ENCODE data around the gene MCM3AP.
"Not testable (repeated sequence)": the region's sequence is repeated elsewhere in the genome, so short reads cannot be mapped to it uniquely, and the experiment has no call there.

Gene MCM3AP

DNA sequence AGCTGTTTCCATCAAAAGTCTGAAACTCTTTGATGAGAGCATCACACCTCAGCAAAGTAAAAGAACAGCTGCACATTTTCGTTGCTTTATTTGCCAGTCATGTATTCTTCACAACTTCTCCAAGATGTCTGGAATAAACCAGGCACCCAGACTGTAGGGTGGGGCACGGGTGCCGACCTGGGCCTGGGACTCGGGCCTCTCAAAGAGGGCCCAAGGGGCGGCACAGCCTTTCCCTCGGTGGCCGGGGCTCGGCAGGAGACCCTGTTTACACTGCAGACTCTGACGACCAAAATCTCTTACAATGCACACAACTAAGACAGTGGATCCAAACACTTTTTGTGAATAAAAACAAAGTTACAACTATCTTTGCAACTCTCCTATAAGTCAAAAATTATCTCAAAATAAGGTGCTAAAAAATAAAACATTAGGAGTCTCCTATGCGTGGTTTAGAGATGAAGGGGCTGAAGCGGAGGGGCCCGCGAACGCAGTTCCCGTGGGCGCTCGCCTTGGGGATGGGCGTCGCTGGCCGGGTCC, 57.5 kb downstream of the MCM3AP start:
- H3K4me3 ChIP-seq (ENCODE audit: low read depth, low read length): peak overlapping the region; percentile 91
- no peak for TF ChIP-seq CTCF (IDR thresholded peaks at IDR 0.05; ENCODE audit: low read depth, low read length)

DNA sequence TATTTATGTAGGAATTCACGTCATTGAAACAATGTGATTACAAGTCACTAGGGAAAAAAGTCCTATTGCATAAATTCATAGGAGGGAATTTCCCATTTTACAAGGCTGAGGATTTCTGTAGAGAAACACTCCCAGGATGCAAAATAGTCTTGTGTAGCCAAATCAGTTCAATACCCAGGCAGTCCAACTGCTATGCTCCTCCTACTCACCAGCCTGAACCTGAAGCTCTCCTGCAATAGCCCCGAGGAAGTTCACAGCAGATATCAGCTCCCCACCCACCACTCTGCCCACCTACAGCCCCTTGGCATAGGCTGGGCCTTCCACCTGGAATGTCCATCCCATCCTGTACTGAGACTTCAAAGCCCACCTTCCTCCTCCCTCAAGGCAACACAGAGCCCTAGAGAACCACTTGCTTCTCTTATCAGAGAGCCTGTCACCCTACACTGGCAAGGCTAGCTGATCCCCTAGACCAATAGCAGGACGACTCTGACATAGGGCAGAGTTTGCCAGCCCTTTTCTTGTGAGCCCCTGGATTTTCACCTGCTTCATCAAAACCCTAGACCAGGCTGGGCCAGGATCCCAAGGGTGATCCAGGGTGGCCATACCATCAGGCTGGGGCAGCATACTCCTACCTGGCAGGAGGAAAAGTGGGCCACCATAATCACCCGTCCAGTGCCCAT, 58.4 kb downstream of the MCM3AP start:
- peak overlapping the region; percentile 91 for H3K4me3 ChIP-seq (ENCODE audit: low read depth, low read length)
- no peak for TF ChIP-seq CTCF (IDR thresholded peaks at IDR 0.05; ENCODE audit: low read depth, low read length)

DNA sequence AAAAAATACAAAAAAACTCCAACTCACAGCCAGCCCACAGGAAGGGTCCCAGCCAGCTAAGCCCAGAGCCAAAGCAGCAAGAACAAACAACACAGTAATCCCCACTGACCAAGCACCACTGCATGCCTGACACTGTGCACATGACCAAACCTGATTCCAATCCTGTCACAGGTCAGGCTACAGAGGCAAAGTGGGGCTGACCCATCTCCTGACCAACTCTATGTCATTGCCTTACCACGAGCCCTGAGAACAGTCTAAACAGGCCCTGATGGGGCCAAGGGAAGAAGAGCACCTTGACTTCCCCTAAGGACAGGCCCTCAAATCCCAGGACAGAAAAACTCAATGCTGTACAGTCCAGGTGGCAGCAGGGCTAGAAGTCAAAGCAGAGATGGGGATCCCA, 59.3 kb downstream of the MCM3AP start:
- TF ChIP-seq CTCF (IDR thresholded peaks at IDR 0.05; ENCODE audit: low read depth, low read length): no peak
- peak overlapping the region; percentile 91 for H3K4me3 ChIP-seq (ENCODE audit: low read depth, low read length)

GRCh38 chr21:46223661-46224060, 61.8 kb downstream of the MCM3AP start:
- not testable (repeated sequence) for H3K4me3 ChIP-seq (ENCODE audit: low read depth, low read length)

- no peak overlapping the region for H3K4me3 ChIP-seq (ENCODE audit: low read depth, low read length)
- no peak for TF ChIP-seq CTCF (IDR thresholded peaks at IDR 0.05; ENCODE audit: low read depth, low read length)
These were observed 62.2 kb downstream of the MCM3AP start for GRCh38 chr21:46223217-46223616.

DNA sequence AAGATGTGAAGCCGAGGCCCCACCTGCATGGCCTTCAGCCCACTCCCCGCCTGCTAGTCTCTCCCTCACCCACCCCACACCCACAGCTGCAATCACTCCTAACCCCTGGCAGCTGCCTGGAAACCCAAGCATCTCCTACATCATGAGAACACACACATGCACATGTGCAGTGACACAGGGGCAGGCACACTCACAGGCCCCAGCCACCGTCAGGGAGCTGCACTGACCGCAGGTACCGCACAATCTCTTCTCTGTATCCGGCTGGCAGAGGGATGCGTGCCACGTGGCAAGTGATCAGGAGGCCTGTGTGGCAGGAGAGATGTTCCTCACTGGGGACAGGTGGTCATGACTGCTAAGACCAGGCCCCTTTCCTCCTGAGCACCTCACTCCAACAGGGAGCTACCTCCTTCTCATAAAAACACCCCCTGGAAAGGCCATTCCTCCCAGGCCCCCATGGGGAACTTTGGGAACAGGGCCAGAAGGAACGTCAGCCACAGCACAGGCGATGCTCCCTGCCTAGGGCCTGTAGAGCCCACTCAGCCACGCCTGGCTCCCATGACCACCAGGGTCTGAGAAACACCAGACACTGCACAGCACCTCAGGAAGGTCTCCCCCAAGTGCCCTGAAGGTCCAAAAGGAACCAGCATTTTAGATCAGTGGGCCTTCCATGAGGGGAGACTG, 62.8 kb downstream of the MCM3AP start:
- no peak overlapping the region for H3K4me3 ChIP-seq (ENCODE audit: low read depth, low read length)
- TF ChIP-seq CTCF (IDR thresholded peaks at IDR 0.05; ENCODE audit: low read depth, low read length): no peak

- no peak overlapping the region for H3K4me3 ChIP-seq (ENCODE audit: low read depth, low read length)
- TF ChIP-seq CTCF (IDR thresholded peaks at IDR 0.05; ENCODE audit: low read depth, low read length): no peak
These were observed 63.6 kb downstream of the MCM3AP start for GRCh38 chr21:46221664-46222435.
